ENCODE data around the gene HELZ. TPM values are rescaled to one million over a fixed set of nuclear protein-coding genes. Genes with fewer than 3 reads are reported as not detected.
A peak's percentile ranks its signal among the peaks of the same experiment; 100 is the strongest.

Gene HELZ
- total RNA-seq, 2 donors from 2014 or later = 51.4 to 74.7 TPM

- Mint-ChIP-seq H3K4me1 (no peaks in the 10 kb centered on the region), H3K27me3 (ENCODE audit: insufficient read depth) (peaks cover 2% of the 10 kb centered on the region), H3K27ac (no peak overlapping the region), H3K9me3 (no peaks in the 10 kb centered on the region), H3K36me3 (ENCODE audit: low read depth) (no peaks in the 10 kb centered on the region), H3K4me3 (no peak overlapping the region)
- Histone ChIP-seq H3K36me3 (ENCODE audit: control insufficient read depth, insufficient read depth, low read length) (no peaks in the 10 kb centered on the region), H3K27me3 (ENCODE audit: control insufficient read depth, insufficient read depth, low read length, poor library complexity, severe bottlenecking) (no peaks in the 10 kb centered on the region), H3K27ac (ENCODE audit: low read depth, low read length) (no peak overlapping the region), H3K4me3 (ENCODE audit: low read length) (no peak overlapping the region), H3K9me3 (ENCODE audit: control insufficient read depth, low read length) (peaks cover under 1% of the 10 kb centered on the region), H3K9ac (ENCODE audit: extremely low read depth, low read length, poor library complexity, severe bottlenecking) (no peak overlapping the region), H3K4me1 (ENCODE audit: control insufficient read depth, insufficient read depth, low read length) (no peaks in the 10 kb centered on the region)
- TF ChIP-seq CTCF (conservative IDR thresholded peaks at IDR 0.05) = no peak
- 87 to 95% methylated on average over 6 to 19 of the region's 19 CpGs for WGBS, 2 experiments (ENCODE audit: insufficient coverage in 1 of 2, insufficient read length in 1 of 2)
- peak; percentile 43 for DNase-seq
Measured at GRCh38 chr17:67055041-67055443, 190.0 kb downstream of the HELZ start.

GRCh38 chr17:67054608-67055007 lies 190.4 kb downstream of the HELZ start:
- no peak overlapping the region for H3K27ac Mint-ChIP-seq
- no peaks in the 10 kb centered on the region for H3K4me1 ChIP-seq (ENCODE audit: control insufficient read depth, insufficient read depth, low read length)
- H3K4me3 Mint-ChIP-seq = no peak overlapping the region
- no peaks in the 10 kb centered on the region for H3K36me3 Mint-ChIP-seq (ENCODE audit: low read depth)
- H3K27ac ChIP-seq (ENCODE audit: low read depth, low read length) = no peak overlapping the region
- no peaks in the 10 kb centered on the region for H3K4me1 Mint-ChIP-seq
- peaks cover 2% of the 10 kb centered on the region for H3K9me3 Mint-ChIP-seq
- no peaks in the 10 kb centered on the region for H3K27me3 ChIP-seq (ENCODE audit: control insufficient read depth, insufficient read depth, low read length, poor library complexity, severe bottlenecking)
- no peak overlapping the region for H3K9ac ChIP-seq (ENCODE audit: extremely low read depth, low read length, poor library complexity, severe bottlenecking)
- no peaks in the 10 kb centered on the region for H3K36me3 ChIP-seq (ENCODE audit: control insufficient read depth, insufficient read depth, low read length)
- no peak for DNase-seq
- peaks cover 5% of the 10 kb centered on the region for H3K9me3 ChIP-seq (ENCODE audit: control insufficient read depth, low read length)
- 0 to 72% methylated on average over 1 to 5 of the region's 5 CpGs for WGBS, 2 experiments (ENCODE audit: insufficient coverage in 1 of 2, insufficient read length in 1 of 2)
- H3K27me3 Mint-ChIP-seq (ENCODE audit: insufficient read depth) = peaks cover 2% of the 10 kb centered on the region
- no peak for TF ChIP-seq CTCF (conservative IDR thresholded peaks at IDR 0.05)
- H3K4me3 ChIP-seq (ENCODE audit: low read length) = no peak overlapping the region

GRCh38 chr17:67054011-67054591 lies 190.9 kb downstream of the HELZ start:
- DNase-seq = peak; percentile 53
- Histone ChIP-seq H3K4me1 (ENCODE audit: control insufficient read depth, insufficient read depth, low read length) (no peaks in the 10 kb centered on the region), H3K9me3 (ENCODE audit: control insufficient read depth, low read length) (peaks cover 10% of the 10 kb centered on the region), H3K4me3 (ENCODE audit: low read length) (no peak overlapping the region), H3K9ac (ENCODE audit: extremely low read depth, low read length, poor library complexity, severe bottlenecking) (no peak overlapping the region), H3K27me3 (ENCODE audit: control insufficient read depth, insufficient read depth, low read length, poor library complexity, severe bottlenecking) (no peaks in the 10 kb centered on the region), H3K36me3 (ENCODE audit: control insufficient read depth, insufficient read depth, low read length) (no peaks in the 10 kb centered on the region), H3K27ac (ENCODE audit: low read depth, low read length) (no peak overlapping the region)
- H3K4me1 Mint-ChIP-seq = no peaks in the 10 kb centered on the region
- TF ChIP-seq CTCF (conservative IDR thresholded peaks at IDR 0.05) = no peak
- peaks cover 2% of the 10 kb centered on the region for H3K27me3 Mint-ChIP-seq (ENCODE audit: insufficient read depth)
- H3K4me3 Mint-ChIP-seq = no peak overlapping the region
- H3K9me3 Mint-ChIP-seq = peaks cover 7% of the 10 kb centered on the region
- no peak overlapping the region for H3K27ac Mint-ChIP-seq
- 90 to 91% methylated on average over 11 to 19 of the region's 19 CpGs for WGBS, 2 experiments (ENCODE audit: insufficient coverage in 1 of 2, insufficient read length in 1 of 2)
- no peaks in the 10 kb centered on the region for H3K36me3 Mint-ChIP-seq (ENCODE audit: low read depth)

Measured in endodermal cell (in vitro differentiated cells).